ENCODE measurements around the gene SEMA4C. TPM values are rescaled to one million over a fixed set of nuclear protein-coding genes. Genes with fewer than 3 reads are reported as not detected.

SEMA4C gene
- total RNA-seq, 1 donor from 2014 or later = 279 TPM

GRCh38 chr2:96906729-96907114 lies 36.8 kb upstream of the SEMA4C start:
- H3K27ac Mint-ChIP-seq (ENCODE audit: unreplicated experiment) = no peak overlapping the region
- H3K36me3 Mint-ChIP-seq (ENCODE audit: low read depth, unreplicated experiment) = no peaks in the 10 kb centered on the region
- no peak overlapping the region for H3K4me3 Mint-ChIP-seq (ENCODE audit: unreplicated experiment)
- TF ChIP-seq CTCF (IDR thresholded peaks at IDR 0.05; ENCODE audit: unreplicated experiment) = no peak
- peaks cover 7% of the 10 kb centered on the region for H3K27me3 Mint-ChIP-seq (ENCODE audit: unreplicated experiment)
- H3K9me3 Mint-ChIP-seq (ENCODE audit: unreplicated experiment) = no peaks in the 10 kb centered on the region
- H3K4me1 Mint-ChIP-seq (ENCODE audit: unreplicated experiment) = peaks cover 9% of the 10 kb centered on the region
- DNase-seq (ENCODE audit: low spot score) = no peak

- DNase-seq (ENCODE audit: low spot score) = no peak
These were observed 33.9 kb upstream of the SEMA4C start for GRCh38 chr2:96903815-96904214.

GRCh38 chr2:96903318-96903717 lies 33.4 kb upstream of the SEMA4C start:
- Mint-ChIP-seq H3K9me3 (ENCODE audit: unreplicated experiment) (no peaks in the 10 kb centered on the region), H3K4me3 (ENCODE audit: unreplicated experiment) (no peak overlapping the region), H3K36me3 (ENCODE audit: low read depth, unreplicated experiment) (no peaks in the 10 kb centered on the region), H3K4me1 (ENCODE audit: unreplicated experiment) (peaks cover 4% of the 10 kb centered on the region), H3K27ac (ENCODE audit: unreplicated experiment) (no peak overlapping the region), H3K27me3 (ENCODE audit: unreplicated experiment) (peaks cover 3% of the 10 kb centered on the region)
- no peak for DNase-seq (ENCODE audit: low spot score)
- TF ChIP-seq CTCF (IDR thresholded peaks at IDR 0.05; ENCODE audit: unreplicated experiment) = no peak

More at GRCh38 chr2:96903815-96904214, 33.9 kb upstream of the SEMA4C start:
- H3K4me1 Mint-ChIP-seq (ENCODE audit: unreplicated experiment) = peaks cover 4% of the 10 kb centered on the region
- no peaks in the 10 kb centered on the region for H3K36me3 Mint-ChIP-seq (ENCODE audit: low read depth, unreplicated experiment)
- H3K27me3 Mint-ChIP-seq (ENCODE audit: unreplicated experiment) = peaks cover 3% of the 10 kb centered on the region
- TF ChIP-seq CTCF (IDR thresholded peaks at IDR 0.05; ENCODE audit: unreplicated experiment) = no peak
- no peak overlapping the region for H3K4me3 Mint-ChIP-seq (ENCODE audit: unreplicated experiment)
- H3K9me3 Mint-ChIP-seq (ENCODE audit: unreplicated experiment) = no peaks in the 10 kb centered on the region
- H3K27ac Mint-ChIP-seq (ENCODE audit: unreplicated experiment) = no peak overlapping the region

GRCh38 chr2:96900237-96900636 lies 30.4 kb upstream of the SEMA4C start:
- H3K36me3 Mint-ChIP-seq (ENCODE audit: low read depth, unreplicated experiment) = no peaks in the 10 kb centered on the region
- H3K27ac Mint-ChIP-seq (ENCODE audit: unreplicated experiment) = no peak overlapping the region
- DNase-seq (ENCODE audit: low spot score) = no peak
- peaks cover 14% of the 10 kb centered on the region for H3K27me3 Mint-ChIP-seq (ENCODE audit: unreplicated experiment)
- TF ChIP-seq CTCF (IDR thresholded peaks at IDR 0.05; ENCODE audit: unreplicated experiment) = no peak
- no peak overlapping the region for H3K4me3 Mint-ChIP-seq (ENCODE audit: unreplicated experiment)
- no peaks in the 10 kb centered on the region for H3K9me3 Mint-ChIP-seq (ENCODE audit: unreplicated experiment)
- H3K4me1 Mint-ChIP-seq (ENCODE audit: unreplicated experiment) = peaks cover 19% of the 10 kb centered on the region

GRCh38 chr2:96899413-96899741 lies 29.5 kb upstream of the SEMA4C start:
- TF ChIP-seq CTCF (IDR thresholded peaks at IDR 0.05; ENCODE audit: unreplicated experiment) = no peak

More at GRCh38 chr2:96899413-96899741, 29.5 kb upstream of the SEMA4C start:
- H3K27me3 Mint-ChIP-seq (ENCODE audit: unreplicated experiment) = peaks cover 19% of the 10 kb centered on the region
- no peaks in the 10 kb centered on the region for H3K36me3 Mint-ChIP-seq (ENCODE audit: low read depth, unreplicated experiment)
- no peaks in the 10 kb centered on the region for H3K9me3 Mint-ChIP-seq (ENCODE audit: unreplicated experiment)
- no peak for DNase-seq (ENCODE audit: low spot score)
- no peak overlapping the region for H3K4me3 Mint-ChIP-seq (ENCODE audit: unreplicated experiment)
- peaks cover 23% of the 10 kb centered on the region for H3K4me1 Mint-ChIP-seq (ENCODE audit: unreplicated experiment)
- no peak overlapping the region for H3K27ac Mint-ChIP-seq (ENCODE audit: unreplicated experiment)

All from endothelial cell (in vitro differentiated cells).